Skin of body (tissue), 2 donors: ENCODE results near the gene ZNF841. TPM values are rescaled to one million over a fixed set of nuclear protein-coding genes. Genes with fewer than 3 reads are reported as not detected.
A peak's percentile ranks its signal among the peaks of the same experiment; 100 is the strongest.
"Not testable (repeated sequence)": the region's sequence is repeated elsewhere in the genome, so short reads cannot be mapped to it uniquely, and the experiment has no call there.

Experiments
- DNase-seq: peaks from one replicate; lab custom pipeline; 2025; lab: John Stamatoyannopoulos, UW
- total RNA-seq: library from RNA; depleted of rRNA; stranded (reverse); fragments of >200 nt; gene quantifications from one replicate; pipeline ENCODE4 v1.2.3, GENCODE V29; 2014

The ZNF841 gene
- 29.5 TPM for total RNA-seq

GRCh38 chr19:52095172-52096014, at the start of gene ZNF841:
Gene ZNF841, minus strand, starts transcription at chr19:52095765. Its CDS starts 10,964 bp downstream, at chr19:52084801.
- peak; percentile 88 for DNase-seq

GRCh38 chr19:52142001-52142595, 46.5 kb upstream of the ZNF841 start:
- no peak for DNase-seq

- no peak for DNase-seq
These were observed 45.6 kb upstream of the ZNF841 start for GRCh38 chr19:52141203-52141602.

GRCh38 chr19:52140032-52140710, 44.6 kb upstream of the ZNF841 start:
- DNase-seq = no peak

GRCh38 chr19:52139252-52140031, 43.9 kb upstream of the ZNF841 start, which contains the start of gene ZNF616:
Gene ZNF616, minus strand, starts transcription at chr19:52139938. Its CDS starts 9,426 bp downstream, at chr19:52130512.
- DNase-seq = peak; percentile 97

GRCh38 chr19:52138983-52139251, 43.4 kb upstream of the ZNF841 start:
- DNase-seq = peak; percentile 46

GRCh38 chr19:52138278-52138982, 42.9 kb upstream of the ZNF841 start:
- DNase-seq = peak; percentile 5

- no peak for DNase-seq
These were observed 24.7 kb upstream of the ZNF841 start for GRCh38 chr19:52120286-52120685.

GRCh38 chr19:52115526-52116053, 20.0 kb upstream of the ZNF841 start:
- DNase-seq = no peak

- DNase-seq = no peak
These were observed 19.1 kb upstream of the ZNF841 start for GRCh38 chr19:52114691-52115090.

- DNase-seq = no peak
These were observed 17.1 kb upstream of the ZNF841 start for GRCh38 chr19:52112624-52113023.

GRCh38 chr19:52110780-52111179, 15.2 kb upstream of the ZNF841 start:
- no peak for DNase-seq

GRCh38 chr19:52102782-52103181, 7.2 kb upstream of the ZNF841 start:
- no peak for DNase-seq

- DNase-seq = no peak
These were observed 6.4 kb upstream of the ZNF841 start for GRCh38 chr19:52101866-52102562.

- DNase-seq = no peak
These were observed 4.1 kb upstream of the ZNF841 start for GRCh38 chr19:52099497-52100138.

GRCh38 chr19:52096416-52096815, 851 bp upstream of the ZNF841 start:
- DNase-seq = not testable (repeated sequence)

- DNase-seq = no peak
These were observed 937 bp downstream of the ZNF841 start for GRCh38 chr19:52094526-52095130.

- no peak for DNase-seq
These were observed 9.1 kb downstream of the ZNF841 start for GRCh38 chr19:52086481-52086880.

- DNase-seq = no peak
These were observed 25.1 kb downstream of the ZNF841 start for GRCh38 chr19:52070496-52070895.
